Middle frontal gyrus (tissue), 1 donor: ENCODE data around the gene EIF4A2.
A peak's percentile ranks its signal among the peaks of the same experiment; 100 is the strongest.
"Not testable (repeated sequence)": the region's sequence is repeated elsewhere in the genome, so short reads cannot be mapped to it uniquely, and the experiment has no call there.

Source experiments
- DNase-seq: peaks from one replicate; pipeline ENCODE4 v3.0.0-alpha.2; 2015; ENCODE audit warnings: low spot score; ENCODE audit errors: extremely low spot score

Gene EIF4A2

GRCh38 chr3:186818956-186819355, 35.6 kb downstream of the EIF4A2 start:
- no peak for DNase-seq

DNA sequence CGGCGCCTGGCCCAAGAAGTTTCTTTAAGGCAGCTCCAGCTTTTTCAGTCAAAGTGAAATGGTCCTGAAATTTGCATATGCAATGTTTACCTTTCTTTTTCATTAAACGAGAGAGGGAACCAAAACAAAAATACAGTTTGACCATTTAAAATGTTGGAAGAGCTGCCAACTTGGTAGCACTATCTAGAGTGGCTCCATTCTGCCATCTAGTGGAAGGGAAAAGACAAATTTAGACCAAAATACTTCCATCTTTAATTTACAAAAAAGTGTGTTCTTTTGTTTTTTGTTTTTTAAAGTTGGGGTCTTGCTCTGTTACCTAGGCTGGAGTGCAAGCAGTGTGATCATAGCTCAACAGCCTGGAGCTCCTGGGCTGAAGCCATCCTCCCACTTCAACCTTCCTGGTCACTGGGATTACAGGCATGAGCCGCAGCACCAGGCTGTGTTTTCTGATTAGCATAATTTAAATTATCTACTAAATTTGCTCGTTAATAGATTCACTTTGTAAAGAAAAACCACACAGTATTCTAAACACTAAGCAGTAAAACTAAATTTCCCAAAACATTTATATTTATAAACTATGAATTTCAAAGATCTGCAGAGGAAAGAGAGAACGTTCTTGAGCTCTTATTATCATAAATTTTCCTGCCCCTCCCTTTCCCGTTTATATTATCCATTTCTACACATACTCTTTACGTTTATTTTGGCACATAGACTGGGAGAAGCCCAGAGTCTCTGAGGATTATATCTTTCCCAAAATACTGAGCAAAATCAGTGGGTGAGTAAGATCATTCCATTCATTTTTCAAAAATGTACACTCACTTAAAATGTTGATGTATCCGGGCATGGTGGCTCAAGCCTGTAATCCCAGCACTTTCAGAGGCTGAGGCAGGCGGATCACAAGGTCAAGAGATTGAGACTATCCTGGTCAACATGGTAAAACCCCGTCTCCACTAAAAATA, 38.3 kb downstream of the EIF4A2 start:
- peak; percentile 33 for DNase-seq

DNA sequence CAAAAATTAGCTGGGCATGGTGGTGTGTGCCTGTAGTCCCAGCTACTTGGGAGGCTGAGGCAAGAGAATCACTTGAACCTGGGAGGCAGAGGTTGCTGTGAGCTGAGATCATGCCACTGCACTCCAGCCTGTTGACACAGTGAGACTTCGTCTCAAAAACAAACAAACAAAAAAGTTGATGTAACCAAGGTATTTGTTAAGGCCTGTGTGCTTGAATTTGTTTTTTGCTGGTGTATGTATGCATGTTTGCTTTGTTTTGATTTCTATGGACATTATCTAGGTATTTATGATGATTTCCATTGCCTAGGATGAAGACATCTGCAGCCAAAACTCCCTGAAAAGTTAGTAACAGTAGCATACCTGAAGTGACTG, 39.0 kb downstream of the EIF4A2 start:
- DNase-seq: not testable (repeated sequence)

DNA sequence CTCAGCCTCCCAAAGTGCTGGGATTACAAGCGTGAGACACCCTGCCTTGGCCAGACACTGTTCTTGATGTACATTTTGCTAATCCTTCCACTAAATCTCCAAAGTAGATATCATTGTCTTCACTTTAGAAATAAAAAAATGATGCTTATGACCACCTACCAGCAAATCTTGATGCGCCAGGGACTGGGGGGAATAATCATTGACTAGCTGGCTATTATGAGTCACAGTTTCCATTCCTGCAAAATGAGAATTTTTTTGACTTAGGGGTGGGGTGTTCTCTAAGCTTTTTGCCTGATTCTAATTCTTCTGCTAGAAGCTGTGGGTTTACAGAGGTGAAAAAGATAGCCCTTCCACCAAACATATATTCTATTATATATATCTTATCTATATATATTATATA, 40.0 kb downstream of the EIF4A2 start:
- no peak for DNase-seq

- no peak for DNase-seq
Observed at GRCh38 chr3:186824430-186825139, 41.2 kb downstream of the EIF4A2 start.

DNA sequence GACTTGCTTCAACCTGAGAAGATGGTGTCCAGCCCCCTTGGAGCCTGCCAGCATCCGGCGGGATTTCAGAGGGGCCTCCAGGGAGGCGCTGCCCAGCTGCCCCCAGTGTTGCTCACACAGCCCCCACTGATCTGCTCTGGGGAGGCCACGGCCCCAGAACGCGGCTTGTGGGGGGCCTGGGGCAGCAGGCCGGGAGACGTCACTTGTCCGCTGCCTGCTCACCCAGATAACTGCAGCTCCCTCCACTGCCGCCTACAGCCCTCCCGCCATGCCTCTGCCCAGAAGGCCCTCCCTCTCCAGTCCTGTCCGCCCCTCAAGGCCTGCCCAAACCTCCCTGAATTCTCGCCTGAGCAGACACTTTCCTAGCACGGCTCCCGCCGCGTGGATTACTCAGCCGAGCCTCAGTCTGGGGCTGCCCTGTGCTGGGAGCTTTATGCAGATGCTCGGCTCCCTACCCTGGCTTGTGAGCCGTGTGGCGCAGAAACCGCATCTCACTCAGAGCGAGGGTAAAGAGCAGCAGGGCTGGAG, 42.0 kb downstream of the EIF4A2 start:
- no peak for DNase-seq

GRCh38 chr3:186825872-186826409, 42.6 kb downstream of the EIF4A2 start:
- no peak for DNase-seq

GRCh38 chr3:186826410-186826975, 43.1 kb downstream of the EIF4A2 start:
- DNase-seq: no peak

GRCh38 chr3:186826976-186827857, 43.8 kb downstream of the EIF4A2 start:
- peak; percentile 86 for DNase-seq

DNA sequence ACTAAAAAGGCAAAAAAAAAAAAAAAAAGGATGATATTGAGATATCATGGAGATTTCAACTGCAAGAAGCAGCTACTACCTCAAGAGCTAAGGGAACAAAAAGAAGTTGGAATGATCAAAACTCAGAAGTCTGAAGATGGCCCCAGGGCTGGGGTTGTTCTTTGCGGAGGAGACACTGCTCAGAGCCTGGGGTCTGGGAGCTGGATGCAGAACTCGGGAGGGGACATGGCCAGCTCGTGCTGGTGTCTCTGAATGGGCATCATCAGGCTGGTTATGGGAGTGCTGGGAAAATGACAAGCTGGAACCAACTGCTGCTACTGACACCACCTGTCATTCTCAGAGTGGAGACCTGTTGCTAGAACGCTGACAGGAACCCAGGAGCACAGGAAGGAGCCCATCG, 45.0 kb downstream of the EIF4A2 start:
- DNase-seq: no peak

GRCh38 chr3:186831798-186832197, 48.4 kb downstream of the EIF4A2 start:
- no peak for DNase-seq

DNA sequence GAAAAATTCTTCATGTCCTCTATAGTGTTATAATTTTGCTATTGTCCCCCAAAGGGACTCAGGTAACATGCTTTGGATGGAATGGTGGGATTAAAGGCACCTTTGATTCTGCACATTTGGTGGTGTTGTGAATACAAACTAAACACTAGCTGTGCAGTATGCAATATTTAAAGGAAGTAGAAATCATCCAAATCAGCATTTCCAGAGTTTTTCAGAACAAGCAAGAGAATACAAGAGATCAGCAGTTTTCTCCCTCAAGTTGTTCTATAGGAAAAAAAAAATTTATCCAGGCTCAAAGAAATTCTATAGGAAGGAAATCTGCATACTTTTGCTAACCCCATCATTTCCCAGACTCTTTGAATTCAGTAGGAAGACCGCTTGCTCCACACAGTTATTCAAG, 48.9 kb downstream of the EIF4A2 start:
- DNase-seq: no peak
